ENCODE data around the gene ITGA8.

ITGA8 gene

DNA sequence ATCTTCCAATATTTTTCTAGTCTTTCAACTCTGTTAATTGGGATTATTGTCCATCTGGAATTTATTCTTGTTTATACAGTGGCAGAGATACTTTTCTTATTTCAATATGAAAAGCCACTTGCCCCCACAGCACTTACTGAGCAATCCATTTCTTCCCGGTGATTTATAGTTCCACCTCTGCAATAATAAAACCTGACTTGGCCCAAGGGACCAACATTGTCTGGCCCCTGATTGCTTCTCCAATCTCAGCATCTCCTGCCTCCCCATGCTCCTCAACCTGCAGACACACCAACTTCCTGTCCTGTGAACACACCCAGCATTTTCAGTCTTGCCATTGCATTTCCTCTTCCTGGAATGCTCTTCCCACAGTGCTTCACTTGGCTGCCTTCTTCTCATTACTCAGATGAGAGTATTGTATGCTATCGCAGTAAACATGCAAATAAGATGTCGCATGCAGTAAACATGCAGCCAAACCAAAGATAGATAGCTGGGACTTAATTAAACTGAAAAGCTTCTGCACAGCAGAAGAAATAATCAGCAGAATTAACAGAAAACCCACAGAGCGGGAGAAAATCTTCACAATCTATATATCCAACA is 19.5 kb downstream of the ITGA8 start:
- H3K36me3 ChIP-seq (ENCODE audit: control insufficient read depth in 1 of 2, insufficient read depth in 2 of 2, low read length in 2 of 2), result no peaks in the 10 kb centered on the region
- H3K27me3 ChIP-seq (ENCODE audit: control insufficient read depth in 1 of 2, insufficient read depth in 2 of 2, low read length in 2 of 2), result no peaks in the 10 kb centered on the region
- no peaks in the 10 kb centered on the region for H3K4me1 ChIP-seq (ENCODE audit: control insufficient read depth in 1 of 2, insufficient read depth in 2 of 2, low read length in 2 of 2)
- H3K9ac ChIP-seq (ENCODE audit: low read depth in 1 of 2, low read length in 2 of 2), result no peak overlapping the region
- no peak overlapping the region for H3K4me3 ChIP-seq (ENCODE audit: low read depth in 1 of 2, low read length in 2 of 2)
- no peaks in the 10 kb centered on the region for H3K9me3 ChIP-seq (ENCODE audit: control insufficient read depth in 1 of 2, low read length in 2 of 2)
- H3K27ac ChIP-seq (ENCODE audit: low read depth, low read length), result no peak overlapping the region

DNA sequence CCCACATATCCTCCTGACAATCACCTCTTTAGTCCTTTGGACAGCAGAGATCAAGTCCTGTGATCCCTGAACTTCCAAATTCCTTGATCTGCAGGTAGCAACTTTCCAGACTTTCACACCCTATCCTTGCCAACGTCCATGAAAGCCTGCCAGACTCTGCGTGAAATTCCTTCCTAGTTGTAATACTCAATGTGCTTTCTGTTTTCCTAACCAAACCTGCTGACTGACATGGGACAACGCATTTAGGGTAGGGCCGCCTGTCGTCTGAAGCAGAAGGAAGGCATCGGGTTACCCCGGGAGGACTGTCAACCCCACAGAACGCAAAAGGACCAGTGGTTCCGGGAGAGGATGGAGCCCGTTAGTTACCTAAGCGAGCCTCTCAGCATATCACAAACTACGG is 23.9 kb downstream of the ITGA8 start:
- no peak overlapping the region for H3K4me3 ChIP-seq (ENCODE audit: low read depth in 1 of 2, low read length in 2 of 2)

GRCh38 chr10:15690031-15690430 is 29.7 kb downstream of the ITGA8 start:
- Histone ChIP-seq H3K27me3 (ENCODE audit: control insufficient read depth in 1 of 2, insufficient read depth in 2 of 2, low read length in 2 of 2) (no peaks in the 10 kb centered on the region), H3K9ac (ENCODE audit: low read depth in 1 of 2, low read length in 2 of 2) (no peak overlapping the region), H3K36me3 (ENCODE audit: control insufficient read depth in 1 of 2, insufficient read depth in 2 of 2, low read length in 2 of 2) (no peaks in the 10 kb centered on the region), H3K27ac (ENCODE audit: low read depth, low read length) (no peak overlapping the region), H3K9me3 (ENCODE audit: control insufficient read depth in 1 of 2, low read length in 2 of 2) (no peaks in the 10 kb centered on the region), H3K4me3 (ENCODE audit: low read depth in 1 of 2, low read length in 2 of 2) (no peak overlapping the region), H3K4me1 (ENCODE audit: control insufficient read depth in 1 of 2, insufficient read depth in 2 of 2, low read length in 2 of 2) (no peaks in the 10 kb centered on the region)

More for the DNA sequence above, 23.9 kb downstream of the ITGA8 start:
- H3K27ac ChIP-seq (ENCODE audit: low read depth, low read length), result no peak overlapping the region
- no peak overlapping the region for H3K9ac ChIP-seq (ENCODE audit: low read depth in 1 of 2, low read length in 2 of 2)
- H3K9me3 ChIP-seq (ENCODE audit: control insufficient read depth in 1 of 2, low read length in 2 of 2), result no peaks in the 10 kb centered on the region
- H3K27me3 ChIP-seq (ENCODE audit: control insufficient read depth in 1 of 2, insufficient read depth in 2 of 2, low read length in 2 of 2), result no peaks in the 10 kb centered on the region
- no peaks in the 10 kb centered on the region for H3K4me1 ChIP-seq (ENCODE audit: control insufficient read depth in 1 of 2, insufficient read depth in 2 of 2, low read length in 2 of 2)
- no peaks in the 10 kb centered on the region for H3K36me3 ChIP-seq (ENCODE audit: control insufficient read depth in 1 of 2, insufficient read depth in 2 of 2, low read length in 2 of 2)

- no peaks in the 10 kb centered on the region for H3K4me1 ChIP-seq (ENCODE audit: control insufficient read depth in 1 of 2, insufficient read depth in 2 of 2, low read length in 2 of 2)
- no peak overlapping the region for H3K9ac ChIP-seq (ENCODE audit: low read depth in 1 of 2, low read length in 2 of 2)
- H3K4me3 ChIP-seq (ENCODE audit: low read depth in 1 of 2, low read length in 2 of 2), result no peak overlapping the region
- H3K9me3 ChIP-seq (ENCODE audit: control insufficient read depth in 1 of 2, low read length in 2 of 2), result no peaks in the 10 kb centered on the region
- H3K36me3 ChIP-seq (ENCODE audit: control insufficient read depth in 1 of 2, insufficient read depth in 2 of 2, low read length in 2 of 2), result no peaks in the 10 kb centered on the region
- H3K27ac ChIP-seq (ENCODE audit: low read depth, low read length), result no peak overlapping the region
- no peaks in the 10 kb centered on the region for H3K27me3 ChIP-seq (ENCODE audit: control insufficient read depth in 1 of 2, insufficient read depth in 2 of 2, low read length in 2 of 2)
Measured at GRCh38 chr10:15684768-15685167, 35.0 kb downstream of the ITGA8 start.

GRCh38 chr10:15681076-15681475 is 38.6 kb downstream of the ITGA8 start:
- no peaks in the 10 kb centered on the region for H3K9me3 ChIP-seq (ENCODE audit: control insufficient read depth in 1 of 2, low read length in 2 of 2)
- H3K36me3 ChIP-seq (ENCODE audit: control insufficient read depth in 1 of 2, insufficient read depth in 2 of 2, low read length in 2 of 2), result no peaks in the 10 kb centered on the region
- H3K27me3 ChIP-seq (ENCODE audit: control insufficient read depth in 1 of 2, insufficient read depth in 2 of 2, low read length in 2 of 2), result no peaks in the 10 kb centered on the region
- H3K27ac ChIP-seq (ENCODE audit: low read depth, low read length), result no peak overlapping the region
- H3K9ac ChIP-seq (ENCODE audit: low read depth in 1 of 2, low read length in 2 of 2), result no peak overlapping the region
- no peak overlapping the region for H3K4me3 ChIP-seq (ENCODE audit: low read depth in 1 of 2, low read length in 2 of 2)
- no peaks in the 10 kb centered on the region for H3K4me1 ChIP-seq (ENCODE audit: control insufficient read depth in 1 of 2, insufficient read depth in 2 of 2, low read length in 2 of 2)

- Histone ChIP-seq H3K27me3 (ENCODE audit: control insufficient read depth in 1 of 2, insufficient read depth in 2 of 2, low read length in 2 of 2) (no peaks in the 10 kb centered on the region), H3K36me3 (ENCODE audit: control insufficient read depth in 1 of 2, insufficient read depth in 2 of 2, low read length in 2 of 2) (no peaks in the 10 kb centered on the region), H3K4me1 (ENCODE audit: control insufficient read depth in 1 of 2, insufficient read depth in 2 of 2, low read length in 2 of 2) (no peaks in the 10 kb centered on the region), H3K27ac (ENCODE audit: low read depth, low read length) (no peak overlapping the region), H3K9me3 (ENCODE audit: control insufficient read depth in 1 of 2, low read length in 2 of 2) (no peaks in the 10 kb centered on the region), H3K9ac (ENCODE audit: low read depth in 1 of 2, low read length in 2 of 2) (no peak overlapping the region), H3K4me3 (ENCODE audit: low read depth in 1 of 2, low read length in 2 of 2) (no peak overlapping the region)
Measured at GRCh38 chr10:15678851-15679250, 40.9 kb downstream of the ITGA8 start.

- Histone ChIP-seq H3K9ac (ENCODE audit: low read depth in 1 of 2, low read length in 2 of 2) (no peak overlapping the region), H3K27ac (ENCODE audit: low read depth, low read length) (no peak overlapping the region), H3K36me3 (ENCODE audit: control insufficient read depth in 1 of 2, insufficient read depth in 2 of 2, low read length in 2 of 2) (no peaks in the 10 kb centered on the region), H3K27me3 (ENCODE audit: control insufficient read depth in 1 of 2, insufficient read depth in 2 of 2, low read length in 2 of 2) (no peaks in the 10 kb centered on the region), H3K4me3 (ENCODE audit: low read depth in 1 of 2, low read length in 2 of 2) (no peak overlapping the region), H3K4me1 (ENCODE audit: control insufficient read depth in 1 of 2, insufficient read depth in 2 of 2, low read length in 2 of 2) (no peaks in the 10 kb centered on the region), H3K9me3 (ENCODE audit: control insufficient read depth in 1 of 2, low read length in 2 of 2) (no peaks in the 10 kb centered on the region)
Measured at GRCh38 chr10:15672469-15672868, 47.3 kb downstream of the ITGA8 start.

GRCh38 chr10:15670880-15671279 is 48.8 kb downstream of the ITGA8 start:
- Histone ChIP-seq H3K27ac (ENCODE audit: low read depth, low read length) (no peak overlapping the region), H3K4me1 (ENCODE audit: control insufficient read depth in 1 of 2, insufficient read depth in 2 of 2, low read length in 2 of 2) (no peaks in the 10 kb centered on the region), H3K9ac (ENCODE audit: low read depth in 1 of 2, low read length in 2 of 2) (no peak overlapping the region), H3K4me3 (ENCODE audit: low read depth in 1 of 2, low read length in 2 of 2) (no peak overlapping the region), H3K36me3 (ENCODE audit: control insufficient read depth in 1 of 2, insufficient read depth in 2 of 2, low read length in 2 of 2) (no peaks in the 10 kb centered on the region), H3K27me3 (ENCODE audit: control insufficient read depth in 1 of 2, insufficient read depth in 2 of 2, low read length in 2 of 2) (no peaks in the 10 kb centered on the region), H3K9me3 (ENCODE audit: control insufficient read depth in 1 of 2, low read length in 2 of 2) (no peaks in the 10 kb centered on the region)

GRCh38 chr10:15661574-15661973 is 58.1 kb downstream of the ITGA8 start:
- Histone ChIP-seq H3K9ac (ENCODE audit: low read depth in 1 of 2, low read length in 2 of 2) (no peak overlapping the region), H3K9me3 (ENCODE audit: control insufficient read depth in 1 of 2, low read length in 2 of 2) (no peaks in the 10 kb centered on the region), H3K36me3 (ENCODE audit: control insufficient read depth in 1 of 2, insufficient read depth in 2 of 2, low read length in 2 of 2) (no peaks in the 10 kb centered on the region), H3K4me3 (ENCODE audit: low read depth in 1 of 2, low read length in 2 of 2) (no peak overlapping the region), H3K4me1 (ENCODE audit: control insufficient read depth in 1 of 2, insufficient read depth in 2 of 2, low read length in 2 of 2) (no peaks in the 10 kb centered on the region), H3K27ac (ENCODE audit: low read depth, low read length) (no peak overlapping the region), H3K27me3 (ENCODE audit: control insufficient read depth in 1 of 2, insufficient read depth in 2 of 2, low read length in 2 of 2) (no peaks in the 10 kb centered on the region)

GRCh38 chr10:15660990-15661389 is 58.7 kb downstream of the ITGA8 start:
- Histone ChIP-seq H3K9ac (ENCODE audit: low read depth in 1 of 2, low read length in 2 of 2) (no peak overlapping the region), H3K36me3 (ENCODE audit: control insufficient read depth in 1 of 2, insufficient read depth in 2 of 2, low read length in 2 of 2) (no peaks in the 10 kb centered on the region), H3K27ac (ENCODE audit: low read depth, low read length) (no peak overlapping the region), H3K27me3 (ENCODE audit: control insufficient read depth in 1 of 2, insufficient read depth in 2 of 2, low read length in 2 of 2) (no peaks in the 10 kb centered on the region), H3K4me3 (ENCODE audit: low read depth in 1 of 2, low read length in 2 of 2) (no peak overlapping the region), H3K9me3 (ENCODE audit: control insufficient read depth in 1 of 2, low read length in 2 of 2) (no peaks in the 10 kb centered on the region), H3K4me1 (ENCODE audit: control insufficient read depth in 1 of 2, insufficient read depth in 2 of 2, low read length in 2 of 2) (no peaks in the 10 kb centered on the region)

All from duodenal mucosa (tissue), 2 donors.